Keratinocyte (primary cell): ENCODE data around the gene TMEM86A. TPM values are rescaled to one million over a fixed set of nuclear protein-coding genes. Genes with fewer than 3 reads are reported as not detected.

ENCODE experiments used
- DNase-seq: peaks from one replicate; pipeline ENCODE4 v3.0.0-alpha.2; 2011; ENCODE audit warnings: low read depth, missing footprints, low spot score
- FAIRE-seq: peaks from 2 replicates; lab custom pipeline; 2011; peaks lifted over from hg19 to GRCh38; lab: Jason Lieb, UNC
- H2AFZ ChIP-seq: 2 replicates; pipeline ENCODE4 v1.6.0; 2012; ENCODE audit warnings: low read length, control low read depth, inconsistent platforms; ENCODE audit not compliant: control insufficient read depth
- H3K27ac ChIP-seq: 2 replicates; pipeline ENCODE4 v1.5.1; 2011; ENCODE audit warnings: low read length; ENCODE audit not compliant: control insufficient read depth, insufficient read depth
- H3K27me3 ChIP-seq: 3 replicates; pipeline ENCODE4 v1.6.0; 2011; ENCODE audit warnings: low read length; ENCODE audit not compliant: control insufficient read depth, insufficient read depth; ENCODE audit errors: extremely low read depth
- H3K36me3 ChIP-seq, 2 experiments: 2 replicates in 1 of 2; 3 replicates in 1 of 2; pipeline ENCODE4 v1.5.1; 2011; ENCODE audit warnings: low read length in 2 of 2, mild to moderate bottlenecking in 1 of 2; ENCODE audit not compliant: control insufficient read depth in 2 of 2, insufficient read depth in 2 of 2; ENCODE audit errors: extremely low read depth in 1 of 2
- H3K4me1 ChIP-seq: 3 replicates; pipeline ENCODE4 v1.5.1; 2011; ENCODE audit warnings: low read length; ENCODE audit not compliant: control insufficient read depth, insufficient read depth; ENCODE audit errors: extremely low read depth
- H3K4me2 ChIP-seq: 3 replicates; pipeline ENCODE4 v1.6.0; 2011; ENCODE audit warnings: low read depth, low read length; ENCODE audit not compliant: control insufficient read depth, insufficient read depth; ENCODE audit errors: extremely low read depth
- H3K4me3 ChIP-seq, 3 experiments: fragments of 200-600 bp in 1 of 3; sonication (generic) in 1 of 3; 2 replicates in 2 of 3; 3 replicates in 1 of 3; pipeline ENCODE4 v1.5.1; 2011 to 2016; ENCODE audit warnings: low read length in 3 of 3, mild to moderate bottlenecking in 3 of 3, control low read depth in 2 of 3, inconsistent platforms in 1 of 3, low read depth in 1 of 3, mixed read lengths in 1 of 3, mixed run types in 1 of 3, moderate library complexity in 1 of 3; ENCODE audit not compliant: control insufficient read depth in 2 of 3, insufficient read depth in 2 of 3; ENCODE audit errors: extremely low read depth in 1 of 3
- H3K79me2 ChIP-seq: 2 replicates; pipeline ENCODE4 v1.6.0; 2012; ENCODE audit warnings: low read length; ENCODE audit not compliant: control insufficient read depth, insufficient read depth
- H3K9ac ChIP-seq: 3 replicates; pipeline ENCODE4 v1.6.0; 2011; ENCODE audit warnings: low read length; ENCODE audit not compliant: control insufficient read depth, insufficient read depth; ENCODE audit errors: extremely low read depth
- H3K9me1 ChIP-seq: 3 replicates; pipeline ENCODE4 v1.6.0; 2011; ENCODE audit warnings: low read length; ENCODE audit not compliant: control insufficient read depth, insufficient read depth; ENCODE audit errors: extremely low read depth
- H3K9me3 ChIP-seq: 2 replicates; pipeline ENCODE4 v1.5.1; 2012; ENCODE audit warnings: low read depth, low read length; ENCODE audit not compliant: control insufficient read depth
- H4K20me1 ChIP-seq: 3 replicates; pipeline ENCODE4 v1.6.0; 2011; ENCODE audit warnings: low read length; ENCODE audit not compliant: control insufficient read depth, insufficient read depth; ENCODE audit errors: extremely low read depth
- EZH2 ChIP-seq: IDR thresholded peaks from one replicate; pipeline ENCODE4 v1.6.1; 2012; ENCODE audit warnings: inconsistent platforms, mild to moderate bottlenecking, low read length, moderate library complexity
- dilution Hi-C: fragments of 300-500 bp; cut with MboI; formaldehyde crosslinking; loops from one replicate; pipeline ENCODE4 v1.7.0; 2020; ENCODE audit warnings: low sequenced_read_pairs; ENCODE audit not compliant: extremely low pct_ligation_motif_present
- polyA plus RNA-seq, 5 experiments: library from polyadenylated mRNA; depleted of rRNA in 3 of 5; stranded (reverse) in 3 of 5; stranded (forward) in 1 of 5; unstranded in 1 of 5; fragments of >200 nt; gene quantifications; 1 replicate in 1 of 5; 2 replicates in 3 of 5; 3 replicates in 1 of 5; pipeline versions ENCODE4 v1.2.1 to v1.2.3, GENCODE V29; 2011 to 2012; ENCODE audit warnings: missing spikeins in 2 of 5, low read depth in 1 of 5, low replicate concordance in 1 of 5
- TF ChIP-seq, protein P1 (sequence below), 3 experiments: IDR thresholded peaks in 1 of 3; conservative IDR thresholded peaks in 1 of 3; optimal IDR thresholded peaks in 1 of 3; 2 replicates in 2 of 3; 3 replicates in 1 of 3; pipeline versions ENCODE3 to v1.5.1; 2011; ENCODE audit warnings: low read length in 3 of 3, mild to moderate bottlenecking in 3 of 3, moderate library complexity in 2 of 3, control low read depth in 1 of 3, inconsistent platforms in 1 of 3; ENCODE audit not compliant: insufficient read depth in 2 of 3; ENCODE audit errors: extremely low read depth in 1 of 3

TMEM86A gene
- polyA plus RNA-seq, 1 donor (not counting 4 experiments of a cell fraction or from before 2014, with no cell fraction given): 2.5 TPM

DNA sequence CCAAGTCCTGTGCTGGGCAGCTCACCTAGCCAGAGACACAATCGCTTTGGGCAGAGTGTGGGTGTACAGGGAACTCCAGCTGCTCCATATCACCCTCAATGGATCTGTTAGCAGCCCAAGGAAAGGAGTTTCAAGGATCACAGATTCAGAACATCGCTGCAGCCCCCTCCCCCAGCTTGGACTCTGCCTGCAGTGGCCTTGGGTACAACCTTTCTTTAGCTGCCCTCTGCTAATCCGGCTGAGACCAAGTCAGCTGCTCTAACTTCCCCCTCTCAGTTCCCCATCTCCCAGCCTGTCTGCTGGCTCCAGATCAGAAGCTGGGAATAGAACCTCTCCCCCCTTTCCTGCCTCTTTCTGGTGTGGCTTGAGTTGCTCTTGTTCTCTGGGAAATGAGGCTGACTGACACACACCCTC is 1.3 kb downstream of the TMEM86A start:
- Histone ChIP-seq H3K4me2 (no peak overlapping the region), H3K9me3 (no peaks in the 10 kb centered on the region), H2AFZ (no peak overlapping the region), H3K9ac (no peak overlapping the region), H3K79me2 (no peaks in the 10 kb centered on the region), H3K9me1 (no peaks in the 10 kb centered on the region), H3K27ac (no peak overlapping the region), H4K20me1 (no peaks in the 10 kb centered on the region), H3K4me1 (peaks cover 28% of the 10 kb centered on the region), H3K36me3 (peaks cover 0 to 5% of the 10 kb centered on the region in 2 experiments), H3K4me3 (peak overlapping the region in 1 of 3 experiments; percentile 55), H3K27me3 (no peaks in the 10 kb centered on the region)
- dilution Hi-C loops: no loop called here
- DNase-seq: no peak
- no peak for FAIRE-seq
- TF ChIP-seq EZH2: no peak
- TF ChIP-seq, protein P1, sequence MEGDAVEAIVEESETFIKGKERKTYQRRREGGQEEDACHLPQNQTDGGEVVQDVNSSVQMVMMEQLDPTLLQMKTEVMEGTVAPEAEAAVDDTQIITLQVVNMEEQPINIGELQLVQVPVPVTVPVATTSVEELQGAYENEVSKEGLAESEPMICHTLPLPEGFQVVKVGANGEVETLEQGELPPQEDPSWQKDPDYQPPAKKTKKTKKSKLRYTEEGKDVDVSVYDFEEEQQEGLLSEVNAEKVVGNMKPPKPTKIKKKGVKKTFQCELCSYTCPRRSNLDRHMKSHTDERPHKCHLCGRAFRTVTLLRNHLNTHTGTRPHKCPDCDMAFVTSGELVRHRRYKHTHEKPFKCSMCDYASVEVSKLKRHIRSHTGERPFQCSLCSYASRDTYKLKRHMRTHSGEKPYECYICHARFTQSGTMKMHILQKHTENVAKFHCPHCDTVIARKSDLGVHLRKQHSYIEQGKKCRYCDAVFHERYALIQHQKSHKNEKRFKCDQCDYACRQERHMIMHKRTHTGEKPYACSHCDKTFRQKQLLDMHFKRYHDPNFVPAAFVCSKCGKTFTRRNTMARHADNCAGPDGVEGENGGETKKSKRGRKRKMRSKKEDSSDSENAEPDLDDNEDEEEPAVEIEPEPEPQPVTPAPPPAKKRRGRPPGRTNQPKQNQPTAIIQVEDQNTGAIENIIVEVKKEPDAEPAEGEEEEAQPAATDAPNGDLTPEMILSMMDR (optimal IDR thresholded peaks at IDR 0.05 in 1 of 3, IDR thresholded peaks at IDR 0.05 in 1 of 3, conservative IDR thresholded peaks at IDR 0.05 in 1 of 3; ENCODE audit: extremely low read depth in 1 of 3, insufficient read depth in 2 of 3, low read length in 3 of 3): no peak

DNA sequence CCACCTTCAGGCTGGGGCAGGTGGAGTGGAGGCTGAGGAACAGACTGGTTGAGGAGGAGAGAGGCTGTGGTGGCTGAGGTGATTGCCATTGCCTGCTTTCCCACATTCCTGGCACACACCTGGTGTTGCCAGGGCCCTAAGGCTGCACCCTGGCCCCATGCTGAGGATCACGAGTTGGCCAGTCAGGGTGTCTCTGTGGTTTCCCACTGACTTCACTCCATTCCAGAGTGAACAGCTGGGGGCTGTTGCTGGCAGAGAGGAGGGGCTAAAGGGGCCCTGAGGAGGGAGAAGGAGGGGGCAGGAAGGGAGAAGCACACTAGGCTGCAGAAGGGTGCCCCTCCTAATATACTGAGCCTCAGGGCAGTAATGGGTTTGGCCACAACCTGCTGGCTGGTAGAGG is 1.8 kb downstream of the TMEM86A start:
- Histone ChIP-seq H3K9me3 (no peaks in the 10 kb centered on the region), H2AFZ (no peak overlapping the region), H3K4me1 (peaks cover 29% of the 10 kb centered on the region), H4K20me1 (no peaks in the 10 kb centered on the region), H3K4me2 (no peak overlapping the region), H3K9me1 (no peaks in the 10 kb centered on the region), H3K9ac (no peak overlapping the region), H3K27me3 (peaks cover 2% of the 10 kb centered on the region), H3K79me2 (no peaks in the 10 kb centered on the region), H3K4me3 (no peak overlapping the region), H3K36me3 (peaks cover 0 to 5% of the 10 kb centered on the region in 2 experiments), H3K27ac (no peak overlapping the region)
- no peak for TF ChIP-seq EZH2
- TF ChIP-seq, protein P1 (optimal IDR thresholded peaks at IDR 0.05 in 1 of 3, IDR thresholded peaks at IDR 0.05 in 1 of 3, conservative IDR thresholded peaks at IDR 0.05 in 1 of 3; ENCODE audit: extremely low read depth in 1 of 3, insufficient read depth in 2 of 3, low read length in 3 of 3): peak in 1 of 3 experiments; percentile 21
- FAIRE-seq (no peak), DNase-seq (no peak)
- dilution Hi-C loops: no loop called here
